ENCODE measurements around the gene AIFM3. TPM values are rescaled to one million over a fixed set of nuclear protein-coding genes. Genes with fewer than 3 reads are reported as not detected.

AIFM3 gene
- polyA plus RNA-seq, 1 experiment: 0.28 TPM

GRCh38 chr22:20981787-20982562 is 14.9 kb downstream of the AIFM3 start, which contains the start of gene LZTR1:
LZTR1 (plus strand) TSS chr22:20982297; CDS start chr22:20982372, 75 bp downstream.
- TF ChIP-seq, protein P1, sequence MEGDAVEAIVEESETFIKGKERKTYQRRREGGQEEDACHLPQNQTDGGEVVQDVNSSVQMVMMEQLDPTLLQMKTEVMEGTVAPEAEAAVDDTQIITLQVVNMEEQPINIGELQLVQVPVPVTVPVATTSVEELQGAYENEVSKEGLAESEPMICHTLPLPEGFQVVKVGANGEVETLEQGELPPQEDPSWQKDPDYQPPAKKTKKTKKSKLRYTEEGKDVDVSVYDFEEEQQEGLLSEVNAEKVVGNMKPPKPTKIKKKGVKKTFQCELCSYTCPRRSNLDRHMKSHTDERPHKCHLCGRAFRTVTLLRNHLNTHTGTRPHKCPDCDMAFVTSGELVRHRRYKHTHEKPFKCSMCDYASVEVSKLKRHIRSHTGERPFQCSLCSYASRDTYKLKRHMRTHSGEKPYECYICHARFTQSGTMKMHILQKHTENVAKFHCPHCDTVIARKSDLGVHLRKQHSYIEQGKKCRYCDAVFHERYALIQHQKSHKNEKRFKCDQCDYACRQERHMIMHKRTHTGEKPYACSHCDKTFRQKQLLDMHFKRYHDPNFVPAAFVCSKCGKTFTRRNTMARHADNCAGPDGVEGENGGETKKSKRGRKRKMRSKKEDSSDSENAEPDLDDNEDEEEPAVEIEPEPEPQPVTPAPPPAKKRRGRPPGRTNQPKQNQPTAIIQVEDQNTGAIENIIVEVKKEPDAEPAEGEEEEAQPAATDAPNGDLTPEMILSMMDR (IDR thresholded peaks at IDR 0.05; ENCODE audit: insufficient read depth, low read depth, low read length): peak; percentile 75
- Histone ChIP-seq H3K27me3 (ENCODE audit: control insufficient read depth, insufficient read depth, low read length) (no peaks in the 10 kb centered on the region; the same call in 1 of the 2 replicates), H3K4me3 (ENCODE audit: low read depth, low read length) (peak within 1 kb of the TSS; percentile 78), H3K36me3 (ENCODE audit: control insufficient read depth, insufficient read depth, low read length) (peaks cover 9% of the 10 kb centered on the region; the same call in 1 of the 2 replicates)
- CTCF ChIA-PET: interaction anchor here (0.6 to 2.5 kb wide), 13 partner anchors 9 to 178 kb away, joined by 3 to 8 read pairs (median 4); partner anchors contain the start of gene THAP7
- DNase-seq (ENCODE audit: low read depth): peak; percentile 39
- POLR2A ChIA-PET: interaction anchor here (0.5 kb wide), 1 partner anchor 56 kb away, joined by 3 read pairs; no protein-coding TSS in a partner anchor

- TF ChIP-seq, protein P1 (IDR thresholded peaks at IDR 0.05; ENCODE audit: insufficient read depth, low read depth, low read length): no peak
- POLR2A ChIA-PET: interaction anchor here (0.5 kb wide), 2 partner anchors 52 to 57 kb away, joined by 3 read pairs; no protein-coding TSS in a partner anchor
- H3K27me3 ChIP-seq (ENCODE audit: control insufficient read depth, insufficient read depth, low read length): no peaks in the 10 kb centered on the region; the same call in 1 of the 2 replicates
- H3K36me3 ChIP-seq (ENCODE audit: control insufficient read depth, insufficient read depth, low read length): peaks cover 12% of the 10 kb centered on the region
- H3K4me3 ChIP-seq (ENCODE audit: low read depth, low read length): peak overlapping the region; percentile 78
- DNase-seq (ENCODE audit: low read depth): no peak
- CTCF ChIA-PET: interaction anchor here (0.6 to 2.5 kb wide), 15 partner anchors 8 to 178 kb away, joined by 3 to 8 read pairs (median 4); partner anchors contain the start of gene THAP7
These were observed 15.5 kb downstream of the AIFM3 start for GRCh38 chr22:20982563-20982882.

- DNase-seq (ENCODE audit: low read depth): no peak
- TF ChIP-seq, protein P1 (IDR thresholded peaks at IDR 0.05; ENCODE audit: insufficient read depth, low read depth, low read length): no peak
- Histone ChIP-seq H3K4me3 (ENCODE audit: low read depth, low read length) (peak overlapping the region; percentile 78), H3K36me3 (ENCODE audit: control insufficient read depth, insufficient read depth, low read length) (peaks cover 13% of the 10 kb centered on the region), H3K27me3 (ENCODE audit: control insufficient read depth, insufficient read depth, low read length) (no peaks in the 10 kb centered on the region; the same call in 1 of the 2 replicates)
- ChIA-PET CTCF (interaction anchor here (0.7 to 1.6 kb wide), 3 partner anchors 9 to 179 kb away, joined by 3 read pairs; no protein-coding TSS in a partner anchor), POLR2A (interaction anchor here (0.5 kb wide), 1 partner anchor 52 kb away, joined by 3 read pairs; no protein-coding TSS in a partner anchor)
These were observed 16.2 kb downstream of the AIFM3 start for GRCh38 chr22:20983081-20983771.

GRCh38 chr22:20985720-20986119 is 18.7 kb downstream of the AIFM3 start:
- no peak for DNase-seq (ENCODE audit: low read depth)
- Histone ChIP-seq H3K36me3 (ENCODE audit: control insufficient read depth, insufficient read depth, low read length) (peaks cover 16% of the 10 kb centered on the region), H3K4me3 (ENCODE audit: low read depth, low read length) (no peak overlapping the region), H3K27me3 (ENCODE audit: control insufficient read depth, insufficient read depth, low read length) (no peaks in the 10 kb centered on the region)
- CTCF ChIA-PET: no interaction called here
- TF ChIP-seq, protein P1 (IDR thresholded peaks at IDR 0.05; ENCODE audit: insufficient read depth, low read depth, low read length): no peak
- POLR2A ChIA-PET: no interaction called here

- DNase-seq (ENCODE audit: low read depth): no peak
- ChIA-PET CTCF (no interaction called here), POLR2A (no interaction called here)
- Histone ChIP-seq H3K4me3 (ENCODE audit: low read depth, low read length) (no peak overlapping the region), H3K36me3 (ENCODE audit: control insufficient read depth, insufficient read depth, low read length) (peaks cover 19% of the 10 kb centered on the region), H3K27me3 (ENCODE audit: control insufficient read depth, insufficient read depth, low read length) (no peaks in the 10 kb centered on the region)
- TF ChIP-seq, protein P1 (IDR thresholded peaks at IDR 0.05; ENCODE audit: insufficient read depth, low read depth, low read length): no peak
These were observed 19.3 kb downstream of the AIFM3 start for GRCh38 chr22:20986365-20986764.
